ENCODE data around the gene AIG1. TPM values are rescaled to one million over a fixed set of nuclear protein-coding genes. Genes with fewer than 3 reads are reported as not detected.

The AIG1 gene
- polyA plus RNA-seq, 1 donor from 2014 or later = 23.2 TPM

DNA sequence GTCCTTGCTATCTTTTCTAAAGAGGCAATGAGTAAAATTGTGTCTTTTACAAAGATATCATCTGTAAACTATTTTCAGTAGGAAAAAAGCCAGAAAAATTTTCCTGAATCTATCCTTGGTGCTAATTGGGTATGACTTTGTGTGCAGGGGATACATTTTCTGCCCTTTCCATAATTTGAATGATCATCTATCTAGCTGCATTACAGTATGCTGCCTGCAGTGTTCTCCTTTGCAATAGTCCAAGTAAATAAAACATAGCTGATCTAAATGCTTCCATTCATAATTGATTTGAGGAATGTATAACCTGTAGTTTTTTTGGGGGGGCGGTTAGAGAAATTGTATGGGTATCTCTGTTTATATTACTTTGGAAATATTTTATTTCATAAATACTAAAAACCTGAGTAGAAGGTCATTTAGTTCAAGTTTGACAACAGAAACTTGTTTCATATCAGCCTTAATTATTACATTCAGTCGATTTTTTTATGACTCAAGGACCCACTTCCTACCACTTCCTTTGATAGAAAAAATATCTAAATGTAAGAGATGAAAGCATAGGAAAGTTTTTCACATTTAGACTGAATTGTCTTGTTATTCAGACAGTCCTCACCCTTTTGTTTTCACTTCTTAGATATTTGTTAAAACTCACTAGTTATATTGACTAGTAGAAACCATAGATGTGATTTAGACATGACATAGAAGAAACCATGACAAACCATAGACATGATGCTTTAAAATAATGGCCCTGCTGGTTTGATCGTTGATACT, 75.3 kb downstream of the AIG1 start:
- Histone ChIP-seq H3K4me3 (ENCODE audit: low read length) (no peak overlapping the region), H3K4me2 (ENCODE audit: low read length) (no peak overlapping the region), H3K9ac (ENCODE audit: low read length) (no peak overlapping the region), H3K9me3 (ENCODE audit: low read length) (peaks cover 5% of the 10 kb centered on the region), H4K20me1 (ENCODE audit: insufficient read depth) (no peaks in the 10 kb centered on the region), H2AFZ (ENCODE audit: low read depth, low read length) (no peak overlapping the region), H3F3A (ENCODE audit: insufficient read depth, low read length, poor library complexity, severe bottlenecking) (no peaks in the 10 kb centered on the region), H3K27ac (ENCODE audit: low read length) (no peak overlapping the region), H3K9me2 (ENCODE audit: insufficient read depth, low read length) (no peaks in the 10 kb centered on the region), H3K27me3 (ENCODE audit: insufficient read depth, low read depth, low read length) (no peaks in the 10 kb centered on the region), H3K79me2 (replicated peaks; ENCODE audit: insufficient read depth, low read length) (no peaks in the 10 kb centered on the region), H3K36me3 (ENCODE audit: insufficient read depth, low read length) (no peaks in the 10 kb centered on the region)
- TF ChIP-seq, protein P1, sequence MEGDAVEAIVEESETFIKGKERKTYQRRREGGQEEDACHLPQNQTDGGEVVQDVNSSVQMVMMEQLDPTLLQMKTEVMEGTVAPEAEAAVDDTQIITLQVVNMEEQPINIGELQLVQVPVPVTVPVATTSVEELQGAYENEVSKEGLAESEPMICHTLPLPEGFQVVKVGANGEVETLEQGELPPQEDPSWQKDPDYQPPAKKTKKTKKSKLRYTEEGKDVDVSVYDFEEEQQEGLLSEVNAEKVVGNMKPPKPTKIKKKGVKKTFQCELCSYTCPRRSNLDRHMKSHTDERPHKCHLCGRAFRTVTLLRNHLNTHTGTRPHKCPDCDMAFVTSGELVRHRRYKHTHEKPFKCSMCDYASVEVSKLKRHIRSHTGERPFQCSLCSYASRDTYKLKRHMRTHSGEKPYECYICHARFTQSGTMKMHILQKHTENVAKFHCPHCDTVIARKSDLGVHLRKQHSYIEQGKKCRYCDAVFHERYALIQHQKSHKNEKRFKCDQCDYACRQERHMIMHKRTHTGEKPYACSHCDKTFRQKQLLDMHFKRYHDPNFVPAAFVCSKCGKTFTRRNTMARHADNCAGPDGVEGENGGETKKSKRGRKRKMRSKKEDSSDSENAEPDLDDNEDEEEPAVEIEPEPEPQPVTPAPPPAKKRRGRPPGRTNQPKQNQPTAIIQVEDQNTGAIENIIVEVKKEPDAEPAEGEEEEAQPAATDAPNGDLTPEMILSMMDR (IDR thresholded peaks at IDR 0.05; ENCODE audit: poor library complexity, severe bottlenecking) = no peak
- TF ChIP-seq TAF1 (IDR thresholded peaks at IDR 0.05; ENCODE audit: low read depth) (no peak), SMC3 (conservative IDR thresholded peaks at IDR 0.05; ENCODE audit: poor library complexity) (no peak)

DNA sequence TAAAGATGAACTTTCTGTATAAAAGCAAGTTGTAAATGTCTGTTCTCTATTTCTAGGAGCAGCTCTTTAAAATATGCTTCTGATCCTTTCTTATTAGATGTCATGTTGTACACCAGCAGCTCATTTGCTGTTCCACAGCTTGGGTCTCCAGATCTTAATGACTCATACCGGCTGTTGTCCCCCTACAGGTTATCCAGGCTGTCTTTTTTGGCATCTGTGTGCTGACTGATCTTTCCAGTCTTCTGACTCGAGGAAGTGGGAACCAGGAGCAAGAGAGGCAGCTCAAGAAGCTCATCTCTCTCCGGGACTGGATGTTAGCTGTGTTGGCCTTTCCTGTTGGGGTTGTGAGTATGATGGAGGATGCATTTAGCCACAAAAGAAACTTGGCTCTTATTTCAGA, 76.0 kb downstream of the AIG1 start:
- H2AFZ ChIP-seq (ENCODE audit: low read depth, low read length) = no peak overlapping the region
- H3K4me2 ChIP-seq (ENCODE audit: low read length) = no peak overlapping the region
- H3K27ac ChIP-seq (ENCODE audit: low read length) = no peak overlapping the region
- no peaks in the 10 kb centered on the region for H3K36me3 ChIP-seq (ENCODE audit: insufficient read depth, low read length)
- TF ChIP-seq, protein P1 (IDR thresholded peaks at IDR 0.05; ENCODE audit: poor library complexity, severe bottlenecking) = no peak
- TF ChIP-seq TAF1 (IDR thresholded peaks at IDR 0.05; ENCODE audit: low read depth) (no peak), RAD21 (conservative IDR thresholded peaks at IDR 0.05) (no peak), EZH2 (IDR thresholded peaks at IDR 0.05; ENCODE audit: borderline replicate concordance, insufficient read depth, low read length, poor library complexity, severe bottlenecking) (no peak), EP300 (conservative IDR thresholded peaks at IDR 0.05; ENCODE audit: poor library complexity, severe bottlenecking) (no peak), POLR2AphosphoS5 (IDR thresholded peaks at IDR 0.05) (no peak), SMC3 (conservative IDR thresholded peaks at IDR 0.05; ENCODE audit: poor library complexity) (no peak), MXI1 (conservative IDR thresholded peaks at IDR 0.05; ENCODE audit: poor library complexity, severe bottlenecking) (no peak)
- TF ChIP-seq, protein P2, sequence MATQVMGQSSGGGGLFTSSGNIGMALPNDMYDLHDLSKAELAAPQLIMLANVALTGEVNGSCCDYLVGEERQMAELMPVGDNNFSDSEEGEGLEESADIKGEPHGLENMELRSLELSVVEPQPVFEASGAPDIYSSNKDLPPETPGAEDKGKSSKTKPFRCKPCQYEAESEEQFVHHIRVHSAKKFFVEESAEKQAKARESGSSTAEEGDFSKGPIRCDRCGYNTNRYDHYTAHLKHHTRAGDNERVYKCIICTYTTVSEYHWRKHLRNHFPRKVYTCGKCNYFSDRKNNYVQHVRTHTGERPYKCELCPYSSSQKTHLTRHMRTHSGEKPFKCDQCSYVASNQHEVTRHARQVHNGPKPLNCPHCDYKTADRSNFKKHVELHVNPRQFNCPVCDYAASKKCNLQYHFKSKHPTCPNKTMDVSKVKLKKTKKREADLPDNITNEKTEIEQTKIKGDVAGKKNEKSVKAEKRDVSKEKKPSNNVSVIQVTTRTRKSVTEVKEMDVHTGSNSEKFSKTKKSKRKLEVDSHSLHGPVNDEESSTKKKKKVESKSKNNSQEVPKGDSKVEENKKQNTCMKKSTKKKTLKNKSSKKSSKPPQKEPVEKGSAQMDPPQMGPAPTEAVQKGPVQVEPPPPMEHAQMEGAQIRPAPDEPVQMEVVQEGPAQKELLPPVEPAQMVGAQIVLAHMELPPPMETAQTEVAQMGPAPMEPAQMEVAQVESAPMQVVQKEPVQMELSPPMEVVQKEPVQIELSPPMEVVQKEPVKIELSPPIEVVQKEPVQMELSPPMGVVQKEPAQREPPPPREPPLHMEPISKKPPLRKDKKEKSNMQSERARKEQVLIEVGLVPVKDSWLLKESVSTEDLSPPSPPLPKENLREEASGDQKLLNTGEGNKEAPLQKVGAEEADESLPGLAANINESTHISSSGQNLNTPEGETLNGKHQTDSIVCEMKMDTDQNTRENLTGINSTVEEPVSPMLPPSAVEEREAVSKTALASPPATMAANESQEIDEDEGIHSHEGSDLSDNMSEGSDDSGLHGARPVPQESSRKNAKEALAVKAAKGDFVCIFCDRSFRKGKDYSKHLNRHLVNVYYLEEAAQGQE (IDR thresholded peaks at IDR 0.05; ENCODE audit: borderline replicate concordance) = no peak
- no peak overlapping the region for H3K4me3 ChIP-seq (ENCODE audit: low read length)
- H3K79me2 ChIP-seq (replicated peaks; ENCODE audit: insufficient read depth, low read length) = no peaks in the 10 kb centered on the region
- no peaks in the 10 kb centered on the region for H3K27me3 ChIP-seq (ENCODE audit: insufficient read depth, low read depth, low read length)
- H3K9me3 ChIP-seq (ENCODE audit: low read length) = peaks cover 1% of the 10 kb centered on the region
- no peaks in the 10 kb centered on the region for H3K9me2 ChIP-seq (ENCODE audit: insufficient read depth, low read length)
- no peak overlapping the region for H3K9ac ChIP-seq (ENCODE audit: low read length)
- no peaks in the 10 kb centered on the region for H4K20me1 ChIP-seq (ENCODE audit: insufficient read depth)
- H3F3A ChIP-seq (ENCODE audit: insufficient read depth, low read length, poor library complexity, severe bottlenecking) = no peaks in the 10 kb centered on the region
